HG03025 (cell line): Measurements from ENCODE around the gene CD84.
"Not testable (repeated sequence)": the region's sequence is repeated elsewhere in the genome, so short reads cannot be mapped to it uniquely, and the experiment has no call there.

ENCODE experiments used
- ATAC-seq: cut with Tn5 transposase; IDR thresholded peaks from one replicate; pipeline ENCODE4 v1.9.1; 2021; ENCODE audit warnings: mild to moderate bottlenecking, moderate library complexity; ENCODE audit not compliant: unreplicated experiment, low FRiP score

The CD84 gene

DNA sequence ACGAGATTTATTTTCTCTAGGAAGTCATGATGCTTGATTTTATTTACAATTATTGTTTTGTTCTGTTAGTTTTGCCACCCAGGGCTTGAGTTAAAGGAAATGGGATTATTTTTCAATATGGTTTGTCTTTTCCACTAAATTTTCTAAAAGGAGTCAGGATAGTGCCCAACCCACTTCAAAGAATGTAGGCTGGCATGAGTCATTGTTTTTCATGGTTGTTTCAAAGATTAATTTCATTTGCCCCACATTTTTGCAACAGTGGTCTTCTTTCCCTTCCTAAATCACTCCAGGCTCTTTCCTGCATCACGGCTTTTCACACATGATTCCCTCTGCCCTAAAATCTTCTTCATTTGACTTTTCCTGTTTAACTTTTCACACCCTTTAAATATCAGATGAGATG is 58.7 kb downstream of the CD84 start:
- ATAC-seq = no peak

DNA sequence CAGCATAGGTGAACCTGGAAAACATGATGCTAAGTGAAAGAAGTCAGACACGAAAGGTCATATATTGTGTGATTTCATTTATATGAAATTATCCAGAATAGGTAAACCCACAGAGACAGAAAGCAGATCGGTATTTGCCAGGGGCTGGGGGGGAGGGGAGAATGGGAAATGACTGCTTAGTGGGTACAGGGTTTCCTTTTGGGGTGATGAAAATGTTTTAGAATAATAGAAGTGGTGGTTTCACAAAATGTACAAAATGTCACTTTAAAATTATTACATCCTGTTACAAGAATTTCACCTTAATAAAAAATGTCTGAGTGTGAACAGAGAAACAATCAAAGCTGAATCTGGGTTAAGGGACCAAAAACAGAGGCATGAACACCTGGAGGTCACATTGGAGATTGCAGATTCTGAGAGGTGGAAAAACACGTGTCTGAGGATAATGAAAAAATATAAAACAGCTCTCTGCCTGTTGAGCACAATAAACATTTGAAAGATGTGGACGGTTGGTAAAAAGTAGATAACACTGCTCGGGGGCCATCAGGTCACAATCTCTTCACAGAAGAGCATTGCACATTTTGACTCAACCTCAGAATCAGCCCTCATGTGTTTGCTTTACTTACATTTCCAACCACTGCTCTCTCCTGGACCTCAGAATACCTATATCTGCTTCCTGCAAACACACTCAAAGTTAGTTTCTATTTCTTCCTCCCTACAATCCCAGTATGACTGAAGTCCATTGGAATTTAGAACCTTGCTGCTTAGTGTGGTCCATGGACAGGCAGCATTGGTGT is 59.5 kb downstream of the CD84 start:
- no peak for ATAC-seq

DNA sequence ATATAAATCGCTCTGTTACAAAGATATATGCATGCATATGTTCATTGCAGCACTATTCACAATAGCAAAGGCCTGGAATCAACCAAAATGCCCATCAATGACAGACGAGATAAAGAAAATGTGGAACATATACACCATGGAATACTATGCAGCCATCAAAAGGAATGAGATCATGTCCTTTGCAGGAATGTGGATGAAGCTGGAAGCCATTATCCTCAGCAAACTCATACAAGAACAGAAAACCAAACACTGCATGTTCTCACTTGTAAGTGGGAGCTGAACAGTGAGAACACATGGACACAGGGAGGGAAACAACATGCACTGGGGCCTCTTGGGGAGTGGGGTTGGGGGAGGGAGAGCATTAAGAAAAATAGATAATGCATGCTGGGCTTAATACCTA is 61.8 kb downstream of the CD84 start:
- not testable (repeated sequence) for ATAC-seq

DNA sequence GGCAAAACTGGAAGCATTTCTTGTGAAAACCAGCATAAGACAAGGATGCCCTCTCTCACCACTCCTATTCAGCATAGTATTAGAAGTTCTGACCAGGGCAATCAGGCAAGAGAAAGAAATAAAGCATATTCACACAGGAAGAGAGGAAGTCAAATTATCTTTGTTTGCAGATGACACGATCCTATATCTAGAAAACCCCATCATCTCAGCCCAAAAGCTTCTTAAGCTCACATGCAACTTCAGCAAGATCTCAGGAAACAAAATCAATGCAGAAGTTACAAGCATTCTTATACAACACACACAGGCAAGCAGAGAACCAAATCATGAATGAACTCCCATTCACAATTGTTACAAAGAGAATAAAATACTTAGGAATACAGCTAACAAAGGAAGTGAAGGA is 63.4 kb downstream of the CD84 start:
- not testable (repeated sequence) for ATAC-seq

DNA sequence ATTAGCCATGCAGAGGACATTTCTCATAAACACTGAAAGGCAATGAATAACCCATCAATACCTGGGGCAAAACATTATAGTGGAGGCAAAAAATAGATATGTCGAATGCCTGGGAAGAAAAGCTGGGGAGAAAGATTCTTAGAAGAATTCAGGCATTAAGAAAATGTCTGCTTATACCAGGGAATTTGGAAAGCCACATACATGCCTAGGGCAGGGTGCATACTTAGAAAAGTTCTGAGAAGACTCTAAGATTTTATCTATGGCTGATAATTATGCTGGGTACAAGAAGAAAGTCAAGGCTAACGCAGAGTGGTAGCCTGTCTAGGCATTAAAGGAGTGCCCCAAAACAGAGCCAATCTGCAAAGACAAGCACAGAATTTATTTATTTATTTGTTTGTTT is 74.6 kb downstream of the CD84 start:
- ATAC-seq = no peak

DNA sequence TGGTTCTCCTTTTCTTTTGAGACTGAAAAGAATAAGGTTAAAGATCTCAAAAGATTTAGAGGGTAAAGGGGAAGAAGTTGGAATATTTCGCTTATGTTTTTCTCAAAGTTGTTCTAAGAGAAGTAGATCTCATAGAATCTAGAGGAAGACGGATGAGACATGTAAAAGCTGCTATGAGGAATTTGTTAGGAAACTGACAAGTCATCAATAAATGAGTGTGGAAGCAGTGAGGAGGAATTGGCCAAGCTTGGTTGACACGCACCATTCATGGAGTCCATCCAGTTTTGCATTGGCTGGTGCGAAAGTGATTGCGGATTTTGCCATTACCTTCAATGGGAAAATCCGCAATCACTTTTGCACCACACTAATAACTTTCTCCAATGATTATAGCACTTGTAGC is 76.2 kb downstream of the CD84 start:
- ATAC-seq = no peak

DNA sequence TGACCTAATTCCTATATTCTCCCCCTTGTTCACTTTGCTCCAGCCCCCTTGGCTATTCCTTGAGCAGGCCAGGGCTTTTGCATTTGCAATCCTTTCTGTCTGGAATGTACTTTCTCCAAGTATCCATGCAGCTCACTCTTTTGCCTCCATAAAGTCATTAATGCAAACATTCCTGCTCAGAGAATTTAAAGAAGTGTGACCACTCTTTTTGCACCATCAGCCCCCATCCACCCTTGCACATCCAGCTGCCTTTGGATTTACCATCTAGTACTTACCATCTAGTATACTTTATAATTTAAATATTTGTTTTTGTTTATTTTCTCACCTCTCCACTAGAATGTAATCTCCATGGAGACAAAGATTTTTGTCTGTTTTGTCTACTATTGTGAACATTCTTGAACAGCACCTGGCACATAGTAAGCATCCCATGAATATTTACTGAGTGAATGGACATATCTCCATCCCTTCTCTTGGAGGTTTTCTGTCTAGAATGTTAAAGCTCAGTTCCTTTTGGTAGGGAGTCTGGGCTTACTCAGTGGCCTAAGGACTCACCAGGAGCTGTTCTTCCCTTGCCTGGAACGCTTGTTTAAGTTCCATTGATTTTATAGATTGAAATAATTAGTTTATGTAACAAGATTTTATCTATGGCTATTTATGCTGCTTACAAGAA is 78.8 kb downstream of the CD84 start:
- ATAC-seq = no peak

DNA sequence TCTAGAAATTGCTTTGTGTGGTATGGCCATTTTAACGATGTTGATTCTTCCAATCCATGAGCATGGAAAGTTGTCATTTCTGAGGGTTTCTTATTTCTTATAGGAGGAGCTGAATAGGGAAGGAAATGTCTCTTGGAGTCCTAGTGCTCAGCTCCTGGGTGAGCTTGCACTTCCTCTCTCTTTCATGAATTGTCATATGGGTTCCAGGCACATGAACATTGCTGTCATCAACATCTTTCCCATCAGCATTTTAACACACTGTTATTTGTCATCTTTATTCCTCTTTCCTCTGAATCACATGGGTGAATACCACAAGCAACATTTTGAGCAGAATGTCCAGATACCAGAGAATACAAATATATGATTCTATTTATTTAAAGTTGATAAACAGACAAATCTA is 79.7 kb downstream of the CD84 start:
- ATAC-seq = no peak

DNA sequence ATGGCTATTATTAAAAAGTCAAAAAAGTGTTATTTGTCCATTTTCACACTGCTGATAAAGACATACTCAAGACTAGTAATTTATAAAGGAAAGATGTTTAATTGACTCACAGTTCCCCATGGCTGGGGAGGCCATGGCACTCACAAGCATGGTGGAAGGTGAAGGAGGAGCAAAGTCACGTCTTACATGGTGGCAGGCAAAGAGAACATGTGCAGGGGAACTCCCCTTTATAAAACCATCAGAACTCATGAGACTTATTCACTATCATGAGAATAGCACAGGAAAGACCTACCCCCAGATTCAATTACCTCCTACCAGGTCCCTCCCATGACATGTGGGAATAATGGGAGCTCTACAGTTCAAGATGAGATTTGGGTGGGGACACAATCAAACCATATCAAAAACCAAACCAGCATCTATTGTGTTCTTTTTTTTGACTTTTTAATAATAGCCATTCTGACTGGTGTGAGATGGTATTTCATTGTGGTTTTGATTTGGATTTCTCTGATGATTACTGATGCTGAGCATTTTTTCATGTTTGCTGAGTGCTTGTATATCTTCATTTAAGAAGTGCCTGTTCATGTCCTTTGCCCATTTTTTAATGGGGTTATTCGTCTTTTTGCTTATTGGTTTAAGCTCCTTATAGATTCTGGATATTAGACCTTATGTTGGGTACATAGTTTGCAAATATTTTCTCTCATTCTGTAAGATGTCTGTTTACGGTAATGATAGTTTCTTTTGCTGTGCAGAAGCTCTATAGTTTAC is 80.8 kb downstream of the CD84 start:
- not testable (repeated sequence) for ATAC-seq

DNA sequence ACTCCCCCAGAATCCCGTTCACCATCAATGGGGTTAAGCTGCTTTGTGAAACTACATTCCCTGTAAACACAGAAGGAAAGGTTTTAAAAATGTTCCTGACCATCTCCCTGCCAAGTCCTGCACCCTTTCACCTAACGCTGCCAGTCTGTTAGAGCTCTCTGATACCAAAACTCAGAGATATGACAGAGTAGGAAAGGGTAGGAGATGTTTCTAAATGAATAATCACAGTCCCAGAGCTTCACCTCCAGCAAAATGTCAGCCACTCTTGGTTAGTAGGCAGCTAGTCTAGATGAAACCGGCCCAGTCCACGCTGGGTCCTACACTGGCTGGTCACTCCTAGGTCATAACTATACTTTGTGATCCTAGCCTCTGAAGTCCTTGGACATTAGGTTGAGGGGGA is 83.0 kb downstream of the CD84 start:
- ATAC-seq = no peak

DNA sequence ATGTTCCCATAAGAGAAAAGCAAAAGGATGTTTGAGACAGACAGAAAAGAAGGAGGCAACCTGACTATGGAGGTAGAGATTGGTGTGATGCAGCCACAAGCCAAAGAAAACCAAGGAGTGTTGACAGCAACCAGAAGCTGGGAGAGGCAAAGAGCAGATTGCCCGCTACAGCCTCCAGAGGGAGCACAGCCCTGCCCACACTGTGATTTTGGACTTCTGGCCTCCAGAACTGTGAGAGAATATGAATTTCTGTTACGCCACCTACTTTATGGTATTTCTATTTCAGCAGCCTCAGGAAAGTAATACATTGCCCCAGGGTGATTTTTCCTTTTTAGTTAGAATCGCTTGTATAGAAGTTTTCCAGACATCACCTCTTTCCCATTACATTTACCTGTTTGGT is 84.7 kb downstream of the CD84 start:
- ATAC-seq = no peak

DNA sequence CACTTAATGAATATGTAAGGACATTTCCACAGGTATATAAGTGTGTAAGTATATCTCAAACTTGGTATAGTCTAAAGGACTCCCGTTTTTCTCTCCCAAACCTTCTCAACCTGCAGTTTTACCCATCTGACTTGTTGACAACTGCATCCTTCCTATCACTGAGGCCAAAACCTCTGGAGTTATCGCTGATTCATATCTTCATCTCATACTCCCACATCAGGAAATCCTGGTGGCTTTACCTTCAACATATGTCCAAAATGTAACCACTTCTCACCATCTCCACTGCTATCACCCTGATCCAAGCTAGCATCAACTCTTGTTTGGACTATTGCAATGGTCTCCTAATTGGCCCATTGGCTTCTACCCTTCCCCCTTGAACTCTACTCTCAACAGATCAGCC is 86.7 kb downstream of the CD84 start:
- ATAC-seq = no peak

DNA sequence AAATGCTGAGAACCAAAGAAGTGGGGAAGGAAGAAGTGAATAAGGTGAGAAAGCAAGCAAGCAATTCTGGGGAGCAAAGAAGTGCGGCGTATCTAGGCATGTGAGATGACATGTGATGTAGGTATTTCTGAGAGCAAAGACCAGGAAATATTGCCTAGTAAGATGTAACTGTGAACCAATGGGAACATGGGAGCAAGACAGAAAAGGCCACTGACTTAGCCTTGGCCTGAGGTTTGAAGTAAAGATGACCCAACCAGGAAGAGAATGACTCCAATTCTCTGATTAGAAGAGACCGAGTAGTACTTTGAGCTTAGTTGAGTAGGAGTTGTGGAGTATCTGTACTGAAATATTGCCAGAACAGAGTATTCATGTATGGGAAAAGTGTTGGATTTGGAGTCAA is 87.3 kb downstream of the CD84 start:
- ATAC-seq = no peak
